GM12872 (cell line): ENCODE results near the gene AKAP12.

Experiments
- TF ChIP-seq, protein P1 (sequence below): IDR thresholded peaks from 3 replicates; pipeline ENCODE4 v1.5.1; 2011; ENCODE audit warnings: low read depth, mild to moderate bottlenecking, low read length, moderate library complexity; ENCODE audit not compliant: insufficient read depth

The AKAP12 gene

DNA sequence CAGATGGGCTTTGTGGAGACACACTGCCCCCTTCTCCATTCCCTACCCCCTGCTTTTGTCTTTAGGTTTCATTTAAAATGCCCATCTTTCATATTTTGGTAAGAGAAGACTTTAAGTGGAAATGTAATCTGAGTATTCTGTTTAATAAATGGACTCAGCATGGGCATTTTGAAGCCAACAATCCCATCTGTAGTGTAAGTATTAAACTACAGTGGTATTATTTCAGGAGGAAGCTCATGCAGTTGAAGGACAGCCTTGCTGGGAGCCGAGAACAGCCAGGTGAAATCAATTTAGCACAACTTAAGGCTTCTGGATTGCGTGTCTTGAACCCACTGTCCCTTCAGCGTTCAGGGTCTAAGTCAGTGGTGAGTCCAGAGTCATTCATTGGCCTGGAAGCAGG lies 63.5 kb downstream of the AKAP12 start:
- TF ChIP-seq, protein P1, sequence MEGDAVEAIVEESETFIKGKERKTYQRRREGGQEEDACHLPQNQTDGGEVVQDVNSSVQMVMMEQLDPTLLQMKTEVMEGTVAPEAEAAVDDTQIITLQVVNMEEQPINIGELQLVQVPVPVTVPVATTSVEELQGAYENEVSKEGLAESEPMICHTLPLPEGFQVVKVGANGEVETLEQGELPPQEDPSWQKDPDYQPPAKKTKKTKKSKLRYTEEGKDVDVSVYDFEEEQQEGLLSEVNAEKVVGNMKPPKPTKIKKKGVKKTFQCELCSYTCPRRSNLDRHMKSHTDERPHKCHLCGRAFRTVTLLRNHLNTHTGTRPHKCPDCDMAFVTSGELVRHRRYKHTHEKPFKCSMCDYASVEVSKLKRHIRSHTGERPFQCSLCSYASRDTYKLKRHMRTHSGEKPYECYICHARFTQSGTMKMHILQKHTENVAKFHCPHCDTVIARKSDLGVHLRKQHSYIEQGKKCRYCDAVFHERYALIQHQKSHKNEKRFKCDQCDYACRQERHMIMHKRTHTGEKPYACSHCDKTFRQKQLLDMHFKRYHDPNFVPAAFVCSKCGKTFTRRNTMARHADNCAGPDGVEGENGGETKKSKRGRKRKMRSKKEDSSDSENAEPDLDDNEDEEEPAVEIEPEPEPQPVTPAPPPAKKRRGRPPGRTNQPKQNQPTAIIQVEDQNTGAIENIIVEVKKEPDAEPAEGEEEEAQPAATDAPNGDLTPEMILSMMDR = no peak

DNA sequence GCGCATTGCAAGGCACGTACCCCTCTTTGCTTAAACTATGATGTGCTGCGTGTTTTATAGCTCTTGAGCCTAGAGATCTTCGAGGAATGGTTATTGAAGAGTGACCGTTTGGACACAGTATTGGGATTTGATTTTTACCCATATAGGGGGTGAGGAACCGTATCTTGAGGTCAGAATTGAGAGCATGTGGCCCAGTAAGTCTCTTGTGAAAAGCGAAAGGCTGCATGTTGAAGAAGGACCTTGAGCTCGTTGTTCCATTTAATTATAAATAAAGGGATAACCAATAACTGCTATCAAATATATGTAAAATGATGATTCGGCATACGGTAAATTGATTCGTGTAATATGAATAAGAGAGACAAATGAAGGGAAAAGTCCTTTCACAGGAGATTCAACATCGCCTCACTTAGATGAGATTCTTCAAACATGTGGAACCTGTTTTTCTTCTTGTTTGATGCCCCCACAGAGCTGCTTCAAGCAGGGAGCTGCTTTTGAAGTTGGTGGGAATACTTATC lies 66.6 kb downstream of the AKAP12 start:
- TF ChIP-seq, protein P1 = no peak

DNA sequence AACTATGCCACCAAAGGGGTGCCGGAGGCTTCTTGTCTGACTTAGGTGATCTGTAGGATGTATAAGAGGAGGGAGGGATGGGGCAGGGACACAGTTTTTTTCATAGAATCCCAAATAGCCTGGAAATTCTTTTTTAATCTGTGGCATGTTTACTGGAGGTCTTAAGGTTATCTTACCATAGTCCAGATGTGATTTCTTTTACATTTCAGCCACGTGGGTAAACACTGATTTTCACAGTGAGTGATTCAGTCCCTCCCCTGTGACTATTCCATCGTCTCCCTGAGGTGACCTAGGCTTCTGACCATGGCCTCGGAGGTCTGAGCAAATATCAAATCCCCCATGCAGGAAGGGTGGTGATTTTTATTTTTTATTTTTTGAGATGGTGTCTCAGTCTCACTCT lies 67.7 kb downstream of the AKAP12 start:
- TF ChIP-seq, protein P1 = no peak

DNA sequence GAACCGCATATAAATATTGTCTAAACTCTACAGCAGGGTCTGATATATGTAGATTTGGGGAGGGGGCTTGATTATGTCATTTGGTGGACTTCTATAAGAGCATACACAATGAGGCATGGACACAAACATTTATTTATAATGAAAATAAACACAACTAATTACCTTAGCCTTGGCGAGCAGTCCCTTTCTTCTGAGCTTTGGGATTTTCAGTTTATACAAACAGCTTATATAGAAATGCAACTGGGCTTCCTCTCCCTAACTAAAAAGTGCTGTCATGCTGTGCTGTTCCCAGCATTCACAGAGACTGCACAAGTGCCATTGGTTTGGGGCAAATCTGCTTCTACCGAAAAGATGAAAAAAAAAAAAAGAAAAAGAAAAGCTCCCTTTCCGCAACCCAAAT lies 69.9 kb downstream of the AKAP12 start:
- TF ChIP-seq, protein P1 = no peak

DNA sequence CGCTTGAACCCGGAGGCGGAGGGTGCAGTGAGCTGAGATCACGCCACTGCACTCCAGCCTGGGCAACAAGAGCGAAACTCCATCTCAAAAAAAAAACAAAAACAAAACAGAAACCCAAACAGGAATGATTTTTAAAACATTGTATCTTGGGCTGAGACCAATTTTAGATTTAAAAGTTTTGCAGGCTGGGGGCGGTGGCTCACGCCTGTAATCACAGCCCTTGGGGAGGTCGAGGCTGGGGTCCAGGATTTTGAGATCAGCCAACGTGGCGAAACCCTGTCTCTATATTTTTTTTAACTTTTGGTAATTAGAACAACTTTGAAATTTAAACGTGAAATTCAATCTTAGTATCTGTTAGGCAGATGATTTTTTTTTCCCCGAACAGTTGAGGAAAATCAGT lies 70.5 kb downstream of the AKAP12 start:
- TF ChIP-seq, protein P1 = no peak

DNA sequence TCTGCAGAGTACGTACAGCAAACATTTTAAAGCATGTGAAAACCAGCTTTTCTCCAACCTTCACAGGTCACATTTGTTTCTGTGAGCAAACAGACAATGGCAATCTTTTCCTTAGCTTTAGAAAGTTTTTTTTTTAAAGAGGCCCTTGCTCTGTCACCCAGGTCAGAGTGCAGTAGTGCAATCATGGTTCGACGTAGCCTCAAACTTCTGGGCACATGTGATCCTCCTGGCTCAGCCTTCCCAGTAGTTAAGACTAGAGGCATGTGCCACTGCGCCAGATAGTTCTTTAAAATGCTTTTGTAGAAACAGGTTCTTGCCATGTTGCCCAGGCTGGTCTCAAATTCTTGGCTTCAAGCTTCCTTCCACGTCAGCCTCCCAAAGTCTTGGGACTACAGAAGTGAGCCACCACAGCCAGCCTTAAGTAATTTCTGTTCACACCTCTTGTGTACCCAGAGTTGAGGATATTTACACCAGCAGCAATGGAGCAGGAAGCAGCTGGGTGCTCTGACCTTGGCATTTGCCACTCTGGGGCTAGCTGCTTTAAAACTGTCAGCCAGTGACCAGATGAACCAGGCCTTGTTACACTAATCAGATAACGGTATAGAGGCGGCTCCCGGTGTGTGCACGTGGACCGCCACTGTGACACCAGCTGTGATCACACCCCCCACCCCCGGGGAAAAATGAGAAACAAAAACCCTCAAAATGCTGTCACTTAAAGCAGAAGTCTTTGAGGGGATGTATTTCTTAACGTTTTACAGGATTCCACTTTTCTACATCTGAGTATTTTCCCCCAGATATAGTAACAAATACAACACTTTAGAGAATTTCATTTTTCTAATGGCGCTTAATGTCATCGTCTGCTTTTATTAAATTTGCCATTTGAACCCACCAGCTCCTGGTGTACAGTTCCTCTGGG lies 71.3 kb downstream of the AKAP12 start:
- TF ChIP-seq, protein P1 = no peak

DNA sequence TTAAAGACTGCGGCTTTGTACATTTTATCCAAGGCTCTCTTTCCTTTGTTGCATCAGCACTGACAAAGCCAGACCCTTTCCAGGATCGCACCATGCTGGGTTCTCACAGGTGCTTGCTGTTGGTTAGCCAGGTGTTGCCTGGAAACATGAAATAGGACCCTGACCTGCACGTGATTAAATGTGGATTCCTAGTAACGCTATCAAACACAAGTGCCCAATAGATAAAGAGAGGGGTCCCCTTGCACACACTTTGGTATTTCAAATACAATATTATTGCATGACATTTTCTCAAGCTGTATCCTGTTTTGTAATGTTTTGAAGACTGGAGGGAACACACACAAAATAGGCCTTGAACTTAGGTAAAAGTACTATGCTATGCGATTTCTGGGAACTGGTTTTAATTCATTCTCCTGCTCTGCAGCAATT lies 73.3 kb downstream of the AKAP12 start:
- TF ChIP-seq, protein P1 = no peak
